HT-29 (cell line): ENCODE results near the gene COP1. TPM values are rescaled to one million over a fixed set of nuclear protein-coding genes. Genes with fewer than 3 reads are reported as not detected.
"Not testable (repeated sequence)": the region's sequence is repeated elsewhere in the genome, so short reads cannot be mapped to it uniquely, and the experiment has no call there.

Source experiments
- DNase-seq: peaks from one replicate; pipeline ENCODE4 v3.0.0-alpha.2; 2015; ENCODE audit warnings: low spot score
- total RNA-seq: library from RNA; depleted of rRNA; stranded (reverse); fragments of >200 nt; shearing (Covaris generic); gene quantifications from 2 replicates; pipeline ENCODE4 v1.2.3, GENCODE V29; 2014; rRNA removed

Gene COP1
- total RNA-seq, result 42.7 TPM in 2 replicates

GRCh38 chr1:176206961-176207902 is at the start of gene COP1:
Gene COP1, minus strand, starts transcription at chr1:176207286. Its CDS starts 308 bp downstream, at chr1:176206978.
- DNase-seq, result peak; percentile 96

DNA sequence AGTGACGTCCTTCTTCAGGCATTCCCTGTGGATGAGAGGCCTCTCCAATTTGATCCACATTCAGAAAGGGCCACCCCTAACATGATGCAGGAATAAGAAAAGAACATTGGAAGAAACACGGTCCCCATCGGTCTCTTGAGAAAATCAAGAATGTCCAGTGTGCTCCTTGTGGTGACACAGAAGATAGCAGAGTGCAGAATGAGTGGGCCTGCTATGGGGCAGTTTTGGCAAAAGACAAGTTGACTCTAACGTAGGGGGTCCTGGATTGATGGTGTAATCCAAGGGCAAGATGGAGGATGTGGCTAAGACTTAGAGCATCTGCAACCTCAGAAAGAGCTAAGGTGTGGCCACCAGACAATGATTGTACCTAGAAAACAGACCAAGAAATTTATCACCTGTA is 45.1 kb upstream of the COP1 start:
- no peak for DNase-seq

- no peak for DNase-seq
Measured at GRCh38 chr1:176244851-176245250, 37.8 kb upstream of the COP1 start.

- DNase-seq, result no peak
Measured at GRCh38 chr1:176243746-176244145, 36.7 kb upstream of the COP1 start.

DNA sequence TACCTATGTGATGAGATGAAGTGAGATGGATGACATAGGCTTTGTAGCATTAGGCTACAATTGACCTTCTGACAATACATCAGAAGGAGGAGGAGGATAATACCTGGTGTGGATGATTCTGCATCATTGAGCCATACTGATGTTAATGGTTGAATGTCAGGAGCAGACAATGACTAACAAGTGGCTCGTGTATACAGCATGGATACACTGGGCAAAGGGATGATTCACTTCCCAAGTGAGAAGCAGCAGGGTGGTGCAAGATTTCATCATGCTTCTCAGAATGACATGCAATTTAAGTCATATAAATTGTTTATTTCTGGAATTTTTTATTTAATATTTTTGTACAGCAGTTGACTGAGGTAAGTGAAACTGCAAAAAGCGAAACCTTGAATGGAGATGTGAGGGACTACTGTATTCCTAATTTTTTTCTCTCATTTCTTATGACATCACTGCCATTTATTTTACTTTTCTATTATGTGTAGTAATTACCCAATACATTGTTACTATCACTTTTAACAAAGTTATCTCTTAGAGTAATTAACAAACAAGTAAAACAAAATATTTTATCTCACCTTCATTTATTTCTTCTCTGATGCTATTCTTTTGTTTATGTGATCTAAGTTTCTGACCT is 34.4 kb upstream of the COP1 start:
- DNase-seq, result peak; percentile 11

GRCh38 chr1:176233657-176234056 is 26.6 kb upstream of the COP1 start:
- DNase-seq, result not testable (repeated sequence)

GRCh38 chr1:176227579-176227978 is 20.5 kb upstream of the COP1 start:
- DNase-seq, result no peak

- DNase-seq, result peak; percentile 26
Measured at GRCh38 chr1:176225911-176226310, 18.8 kb upstream of the COP1 start.

DNA sequence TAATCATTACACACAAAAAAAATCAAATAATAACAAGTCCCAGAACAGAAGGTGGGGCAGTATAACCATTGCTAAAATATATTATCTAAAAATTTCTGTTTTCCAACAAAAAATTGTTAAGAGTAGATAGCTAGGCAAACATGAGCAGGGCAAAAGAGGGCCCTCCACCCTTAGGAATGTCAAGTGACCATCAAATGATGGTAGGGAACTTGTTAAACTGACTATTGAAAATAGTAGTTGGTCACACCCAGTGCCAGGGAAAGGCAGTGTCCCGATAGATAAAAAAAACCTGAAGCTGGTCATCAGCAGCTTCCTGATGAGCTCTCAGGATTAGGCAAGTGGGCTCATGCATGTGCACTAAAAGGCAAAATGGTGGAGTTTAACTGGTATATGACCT is 18.4 kb upstream of the COP1 start:
- no peak for DNase-seq

- no peak for DNase-seq
Measured at GRCh38 chr1:176222196-176222595, 15.1 kb upstream of the COP1 start.

DNA sequence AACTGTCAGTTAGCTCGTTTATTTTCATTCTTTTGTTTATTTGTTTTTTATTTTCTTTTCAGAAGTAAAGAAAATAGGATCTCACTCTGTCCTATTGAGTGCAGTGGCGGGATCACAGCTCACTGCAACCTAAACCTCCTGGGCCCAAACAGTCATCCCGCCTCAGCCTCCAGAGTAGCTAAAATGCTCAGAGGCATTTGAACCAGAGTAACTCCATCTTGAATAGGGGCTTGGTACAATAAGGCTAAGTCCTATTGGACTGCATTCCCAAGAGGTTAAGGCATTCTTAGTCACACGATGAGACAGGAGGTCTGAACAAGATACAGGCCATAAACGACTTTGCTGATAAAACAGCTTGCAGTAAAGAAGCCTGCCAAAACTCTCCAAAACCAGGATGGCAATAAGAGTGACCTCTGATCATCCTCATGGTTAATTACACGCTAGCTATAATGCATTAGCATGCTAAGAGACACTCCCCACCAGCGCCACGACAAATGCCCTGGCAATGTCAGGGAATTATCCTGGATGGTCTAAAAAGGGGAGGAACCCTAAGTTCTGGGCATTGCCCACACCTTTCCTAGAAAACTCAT is 13.1 kb upstream of the COP1 start:
- DNase-seq, result no peak

GRCh38 chr1:176217461-176218099 is 10.5 kb upstream of the COP1 start:
- no peak for DNase-seq

- DNase-seq, result no peak
Measured at GRCh38 chr1:176216031-176216430, 8.9 kb upstream of the COP1 start.

- DNase-seq, result peak; percentile 80
Measured at GRCh38 chr1:176211396-176212165, 4.5 kb upstream of the COP1 start.

DNA sequence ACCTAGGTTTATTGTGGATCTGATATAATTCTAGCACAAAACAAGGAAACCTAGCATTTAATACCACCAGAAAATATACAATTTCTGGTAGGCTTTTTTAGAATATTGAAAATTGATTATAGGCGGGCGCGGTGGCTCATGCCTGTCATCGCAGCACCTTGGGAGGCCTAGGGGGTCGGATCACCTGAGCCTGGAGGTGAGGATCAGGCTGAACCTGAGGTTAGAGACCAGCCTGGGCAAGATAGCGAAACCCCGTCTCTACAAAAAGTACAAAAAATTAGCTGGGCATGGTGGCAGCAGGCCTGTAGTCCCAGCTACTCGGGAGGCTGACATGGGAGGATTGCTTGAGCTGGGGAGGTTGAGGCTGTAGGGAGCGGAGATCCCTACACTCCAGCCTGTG is 948 bp upstream of the COP1 start:
- no peak for DNase-seq

DNA sequence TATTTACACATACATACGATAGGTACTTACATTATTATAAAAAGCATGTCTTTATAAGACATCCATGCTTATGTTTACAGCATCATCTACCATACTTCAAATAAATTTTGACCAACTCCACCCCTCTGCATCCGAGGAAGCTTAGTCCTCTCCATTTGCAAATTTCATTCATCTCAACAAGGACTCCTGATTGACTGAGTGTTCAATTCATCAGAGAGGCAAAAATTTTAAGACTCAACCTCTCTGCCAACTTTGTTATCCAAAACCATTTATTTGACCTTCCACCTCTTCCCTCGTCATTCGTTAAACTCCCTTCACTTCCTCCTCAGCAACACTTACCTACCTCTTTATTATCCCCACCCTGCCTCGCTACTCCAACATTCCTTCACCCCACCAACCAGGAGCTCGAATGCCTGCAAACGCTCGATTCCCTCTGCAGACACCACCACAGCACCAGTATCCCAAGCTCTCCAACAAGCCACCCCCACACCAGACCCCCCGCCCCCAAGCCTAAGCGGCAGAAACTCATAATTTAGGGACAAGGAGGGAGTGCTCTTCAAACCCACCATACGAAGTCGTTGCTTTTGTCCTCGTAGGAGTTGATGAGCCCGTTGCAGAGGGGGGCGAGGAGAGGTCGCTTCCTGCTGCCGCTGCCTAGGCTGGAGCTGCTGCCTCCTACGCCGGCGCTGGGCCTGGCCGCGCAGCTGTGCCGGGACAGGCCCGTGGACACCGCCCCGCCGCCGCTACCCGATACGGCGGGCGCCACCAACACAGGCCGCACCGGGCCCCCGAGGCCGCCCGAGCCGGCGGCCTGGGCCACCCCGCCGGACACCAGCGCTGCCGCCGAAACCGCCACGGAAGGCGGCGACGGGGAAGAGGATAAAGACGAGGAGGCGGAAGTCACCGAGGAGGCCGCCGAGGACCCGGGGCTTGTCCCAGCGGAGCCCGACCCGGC is 803 bp downstream of the COP1 start:
- peak; percentile 71 for DNase-seq

DNA sequence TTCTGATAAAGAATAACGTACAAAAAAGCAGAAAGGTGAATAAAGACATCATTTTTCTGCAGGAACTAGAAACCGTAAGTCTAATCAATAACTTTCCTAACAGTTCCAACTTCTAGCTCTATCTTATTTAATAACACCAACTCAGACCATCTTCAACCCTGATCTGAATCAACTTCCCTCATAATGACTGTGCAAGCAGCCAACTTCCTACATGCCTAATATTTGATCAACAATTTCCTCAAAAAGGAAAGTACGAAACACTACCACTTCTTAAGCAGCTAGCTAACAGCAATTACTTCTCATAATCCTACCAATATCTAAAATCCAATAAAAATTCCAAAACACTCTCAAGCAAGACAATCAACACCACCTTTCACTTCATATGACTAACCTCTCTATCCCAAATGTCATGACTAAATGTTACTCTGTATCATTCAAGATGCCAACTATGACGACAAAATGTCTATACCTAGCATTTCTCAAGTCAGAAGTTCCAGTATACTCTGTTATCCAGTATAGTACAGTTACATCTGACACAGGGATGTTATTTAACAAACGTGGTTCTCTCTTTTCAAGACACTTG is 1.7 kb downstream of the COP1 start:
- no peak for DNase-seq

GRCh38 chr1:176204655-176205054 is 2.4 kb downstream of the COP1 start:
- not testable (repeated sequence) for DNase-seq

DNA sequence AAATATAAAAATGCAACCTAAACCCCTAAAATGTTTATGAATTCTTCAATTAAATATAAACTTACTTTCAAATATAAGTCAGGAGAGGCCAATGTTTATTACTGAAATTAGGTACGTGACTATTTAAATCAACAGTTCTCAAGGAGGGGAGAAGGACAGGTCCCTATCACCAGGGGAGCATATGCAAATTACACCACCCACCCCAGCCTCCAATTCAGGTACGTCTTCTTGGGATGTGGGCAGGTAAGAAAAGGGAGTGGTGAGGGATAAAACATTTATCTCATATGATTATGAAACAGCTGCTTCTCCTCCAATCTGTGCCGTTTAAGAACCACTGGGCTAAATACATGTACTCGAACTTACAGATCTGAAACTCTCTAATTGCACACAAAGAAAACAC is 3.4 kb downstream of the COP1 start:
- DNase-seq, result no peak

DNA sequence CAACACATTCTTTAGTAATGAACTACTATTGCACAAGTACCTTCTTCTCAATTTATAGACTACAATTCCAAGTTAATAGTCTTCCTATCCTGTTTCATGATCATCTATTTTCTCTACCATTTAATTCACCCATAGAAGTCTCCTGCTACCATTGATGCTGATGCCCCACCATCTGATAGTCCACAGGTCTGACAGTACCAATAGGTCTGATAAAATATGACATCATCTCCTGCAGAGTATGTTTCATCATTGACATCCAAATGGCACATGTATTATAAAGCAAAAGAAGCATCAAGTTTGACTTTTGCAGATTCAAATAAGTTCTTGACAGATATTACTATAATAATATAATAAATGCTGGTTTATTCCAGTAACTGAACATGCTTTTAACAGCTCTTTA is 5.5 kb downstream of the COP1 start:
- no peak for DNase-seq
